HG02588 (cell line): ENCODE measurements around the gene WFDC10B.
"Not testable (repeated sequence)": the region's sequence is repeated elsewhere in the genome, so short reads cannot be mapped to it uniquely, and the experiment has no call there.

Experiments used
- ATAC-seq: cut with Tn5 transposase; IDR thresholded peaks from one replicate; pipeline ENCODE4 v1.9.1; 2021; ENCODE audit warnings: mild to moderate bottlenecking, moderate library complexity; ENCODE audit not compliant: unreplicated experiment

The WFDC10B gene

DNA sequence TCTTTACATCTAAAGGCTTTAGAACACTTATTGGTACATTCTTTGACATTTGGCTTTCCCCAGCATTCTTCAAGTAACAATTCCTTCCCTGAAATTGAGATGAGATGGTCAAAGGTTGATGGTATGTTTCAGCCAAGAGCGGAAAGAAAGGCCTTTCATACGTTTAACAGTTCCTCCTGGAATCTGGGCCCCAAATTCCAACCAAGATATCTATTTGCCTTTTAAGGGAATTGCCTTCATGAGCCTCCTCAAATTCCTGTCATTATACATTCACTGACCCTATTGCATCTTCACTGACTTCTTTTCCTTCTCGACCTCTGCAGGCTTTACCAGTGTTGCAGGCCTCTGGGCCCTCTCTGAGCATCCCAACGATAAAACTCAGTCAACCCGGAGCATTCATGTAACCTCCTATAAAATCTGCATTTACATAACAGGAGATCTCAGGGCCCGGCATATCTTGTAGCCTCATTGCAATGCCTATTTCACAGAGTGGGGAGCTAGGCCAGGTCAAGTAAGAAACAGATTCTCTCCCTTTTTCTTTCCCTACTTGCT lies 55.4 kb downstream of the WFDC10B start:
- no peak for ATAC-seq

- ATAC-seq = no peak
These were observed 57.3 kb downstream of the WFDC10B start for GRCh38 chr20:45647441-45648050.

DNA sequence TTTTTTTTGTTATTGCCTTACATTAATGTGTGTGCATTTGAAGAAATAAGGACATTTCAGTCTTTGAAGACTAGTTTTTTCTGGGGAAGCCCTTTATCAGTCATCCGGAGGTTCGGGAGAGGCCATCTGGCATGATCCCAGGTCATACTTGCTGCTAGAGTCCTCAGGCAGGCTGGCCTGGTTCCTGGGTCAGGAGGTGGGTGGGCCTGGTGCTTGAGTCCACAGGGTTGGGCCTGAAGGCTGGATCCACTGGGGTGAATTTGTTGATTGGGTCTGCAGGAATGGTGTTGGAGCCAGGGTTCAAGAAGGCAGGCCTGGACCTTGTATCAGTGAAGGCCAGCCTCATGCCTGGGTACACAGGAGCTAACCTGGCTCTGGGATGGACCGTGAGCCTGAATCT lies 57.9 kb downstream of the WFDC10B start:
- no peak for ATAC-seq

- ATAC-seq = not testable (repeated sequence)
These were observed 59.0 kb downstream of the WFDC10B start for GRCh38 chr20:45645869-45646268.

GRCh38 chr20:45641076-45641475 lies 63.7 kb downstream of the WFDC10B start:
- ATAC-seq = not testable (repeated sequence)

- ATAC-seq = no peak
These were observed 65.1 kb downstream of the WFDC10B start for GRCh38 chr20:45639687-45640086.

DNA sequence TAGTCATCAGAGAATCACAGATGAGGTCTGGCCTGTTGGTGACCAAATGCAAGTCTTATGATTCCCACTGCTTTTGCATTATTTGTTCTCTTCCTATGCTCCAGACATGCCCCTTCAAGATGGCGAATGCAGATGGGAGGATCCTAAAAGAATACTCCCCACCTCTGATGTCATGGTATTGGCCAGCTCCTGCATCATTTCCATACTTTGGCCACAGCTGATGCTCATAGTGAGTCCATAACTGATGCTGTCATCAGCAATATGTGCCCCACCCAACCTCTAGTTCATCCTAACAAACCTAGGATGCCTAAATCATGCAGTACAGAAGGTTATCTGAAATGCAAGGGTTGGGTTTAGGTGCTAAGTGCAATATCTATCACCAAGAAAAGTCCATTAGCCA lies 68.3 kb downstream of the WFDC10B start:
- ATAC-seq = no peak
